Measurements from ENCODE around the gene PTPN4.

PTPN4 gene, protein sequence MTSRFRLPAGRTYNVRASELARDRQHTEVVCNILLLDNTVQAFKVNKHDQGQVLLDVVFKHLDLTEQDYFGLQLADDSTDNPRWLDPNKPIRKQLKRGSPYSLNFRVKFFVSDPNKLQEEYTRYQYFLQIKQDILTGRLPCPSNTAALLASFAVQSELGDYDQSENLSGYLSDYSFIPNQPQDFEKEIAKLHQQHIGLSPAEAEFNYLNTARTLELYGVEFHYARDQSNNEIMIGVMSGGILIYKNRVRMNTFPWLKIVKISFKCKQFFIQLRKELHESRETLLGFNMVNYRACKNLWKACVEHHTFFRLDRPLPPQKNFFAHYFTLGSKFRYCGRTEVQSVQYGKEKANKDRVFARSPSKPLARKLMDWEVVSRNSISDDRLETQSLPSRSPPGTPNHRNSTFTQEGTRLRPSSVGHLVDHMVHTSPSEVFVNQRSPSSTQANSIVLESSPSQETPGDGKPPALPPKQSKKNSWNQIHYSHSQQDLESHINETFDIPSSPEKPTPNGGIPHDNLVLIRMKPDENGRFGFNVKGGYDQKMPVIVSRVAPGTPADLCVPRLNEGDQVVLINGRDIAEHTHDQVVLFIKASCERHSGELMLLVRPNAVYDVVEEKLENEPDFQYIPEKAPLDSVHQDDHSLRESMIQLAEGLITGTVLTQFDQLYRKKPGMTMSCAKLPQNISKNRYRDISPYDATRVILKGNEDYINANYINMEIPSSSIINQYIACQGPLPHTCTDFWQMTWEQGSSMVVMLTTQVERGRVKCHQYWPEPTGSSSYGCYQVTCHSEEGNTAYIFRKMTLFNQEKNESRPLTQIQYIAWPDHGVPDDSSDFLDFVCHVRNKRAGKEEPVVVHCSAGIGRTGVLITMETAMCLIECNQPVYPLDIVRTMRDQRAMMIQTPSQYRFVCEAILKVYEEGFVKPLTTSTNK

DNA sequence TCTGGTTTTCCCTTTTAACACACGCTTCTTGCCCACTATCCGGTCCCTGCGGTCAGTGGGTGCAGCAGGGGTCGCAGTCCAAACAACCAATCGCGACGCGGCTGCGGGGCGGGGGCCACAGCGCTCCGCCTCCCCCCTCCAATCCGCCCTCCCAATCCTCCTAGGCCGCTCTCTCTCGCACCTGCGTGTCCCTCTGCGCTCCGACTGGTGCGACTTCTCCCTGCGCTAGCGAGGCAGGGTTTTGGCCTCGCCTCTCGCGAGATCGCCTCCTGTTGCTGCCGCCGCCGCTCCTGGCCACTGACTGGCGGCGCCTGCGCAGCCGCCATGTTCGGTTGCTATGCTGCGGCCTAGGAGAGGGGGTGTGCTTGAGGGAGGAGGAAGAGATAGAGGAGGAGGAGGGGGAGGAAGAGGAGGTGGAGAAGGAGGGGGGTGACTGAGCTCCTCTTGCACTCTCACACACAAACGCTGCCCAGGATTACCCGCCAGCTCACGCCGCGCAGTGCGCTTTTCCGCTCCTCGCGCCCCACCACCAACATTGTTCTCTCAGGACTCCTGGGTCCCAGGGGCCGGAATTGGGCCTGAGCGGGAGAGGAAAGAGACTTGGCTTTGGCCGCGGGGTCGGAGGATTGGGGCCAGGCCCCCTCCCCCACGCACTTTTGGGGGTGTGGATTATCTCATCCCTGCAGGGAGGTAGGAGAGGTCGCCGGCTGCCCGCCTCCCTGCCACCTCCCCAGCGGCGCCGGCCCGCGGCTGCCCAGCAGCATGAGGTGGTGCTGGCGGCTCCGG is at the start of gene PTPN4:
PTPN4 (plus strand) TSS at position 472 of the 786 bp plus-strand sequence. CDS start 49,932 bp downstream, outside the sequence.
- peak; percentile 99 for DNase-seq

DNA sequence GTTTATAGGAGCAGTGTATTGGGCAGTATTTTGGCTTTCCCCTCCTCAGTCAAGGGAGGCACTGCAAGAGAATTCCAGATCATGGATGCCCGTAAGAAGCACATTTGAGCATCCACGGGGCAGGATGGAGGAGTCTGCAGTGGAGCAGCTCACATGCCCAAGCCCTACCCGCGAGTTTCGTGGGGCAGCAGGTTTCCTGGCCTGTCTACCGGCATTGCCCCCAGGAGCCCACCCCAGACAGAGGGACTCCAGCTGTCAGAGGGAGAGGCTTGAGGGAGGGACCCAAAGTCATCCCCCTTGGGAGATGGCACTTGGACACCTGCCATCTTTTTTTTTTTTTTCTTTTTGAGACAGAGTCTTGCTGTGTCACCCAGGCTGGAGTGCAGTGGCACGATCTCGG is 49.4 kb upstream of the PTPN4 start:
- DNase-seq: no peak

DNA sequence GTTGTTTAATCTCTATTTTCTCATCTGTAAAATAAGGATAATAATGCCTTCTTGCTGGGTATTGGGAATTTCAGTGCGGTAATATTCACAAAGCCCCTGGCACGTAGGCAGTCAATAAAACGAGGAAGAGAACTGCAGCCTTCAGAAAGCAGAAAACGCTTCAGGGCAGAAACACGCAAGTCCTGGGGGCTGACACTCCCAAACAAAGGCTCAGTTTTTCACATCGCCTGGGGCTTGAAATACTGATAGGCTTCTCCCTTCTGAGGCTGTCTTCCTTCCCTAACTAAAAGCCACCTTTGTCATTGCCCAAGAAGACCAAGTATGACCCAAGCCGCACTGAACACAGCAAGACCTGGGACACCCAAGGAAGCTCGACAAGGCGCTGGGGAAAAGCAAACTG is 48.4 kb upstream of the PTPN4 start:
- no peak for DNase-seq

DNA sequence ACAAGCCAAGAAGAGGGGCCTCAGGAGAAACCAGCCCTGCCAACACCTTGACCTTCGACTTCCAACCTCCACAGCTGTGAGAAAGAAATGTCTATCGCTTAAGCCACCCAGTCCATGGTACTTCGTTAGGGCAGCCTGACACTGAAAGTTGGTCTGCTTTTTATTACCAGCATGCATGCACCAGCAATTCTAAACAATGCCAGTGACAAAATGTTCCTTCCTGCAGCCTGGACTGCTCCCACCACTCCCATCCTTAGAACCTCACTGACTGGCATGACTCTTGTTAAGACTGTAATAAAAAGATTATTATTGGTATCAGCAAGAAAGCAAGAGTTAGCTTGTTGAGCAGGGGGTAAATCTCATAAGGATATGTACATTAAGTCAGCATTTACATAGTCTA is 47.2 kb upstream of the PTPN4 start:
- DNase-seq: no peak

DNA sequence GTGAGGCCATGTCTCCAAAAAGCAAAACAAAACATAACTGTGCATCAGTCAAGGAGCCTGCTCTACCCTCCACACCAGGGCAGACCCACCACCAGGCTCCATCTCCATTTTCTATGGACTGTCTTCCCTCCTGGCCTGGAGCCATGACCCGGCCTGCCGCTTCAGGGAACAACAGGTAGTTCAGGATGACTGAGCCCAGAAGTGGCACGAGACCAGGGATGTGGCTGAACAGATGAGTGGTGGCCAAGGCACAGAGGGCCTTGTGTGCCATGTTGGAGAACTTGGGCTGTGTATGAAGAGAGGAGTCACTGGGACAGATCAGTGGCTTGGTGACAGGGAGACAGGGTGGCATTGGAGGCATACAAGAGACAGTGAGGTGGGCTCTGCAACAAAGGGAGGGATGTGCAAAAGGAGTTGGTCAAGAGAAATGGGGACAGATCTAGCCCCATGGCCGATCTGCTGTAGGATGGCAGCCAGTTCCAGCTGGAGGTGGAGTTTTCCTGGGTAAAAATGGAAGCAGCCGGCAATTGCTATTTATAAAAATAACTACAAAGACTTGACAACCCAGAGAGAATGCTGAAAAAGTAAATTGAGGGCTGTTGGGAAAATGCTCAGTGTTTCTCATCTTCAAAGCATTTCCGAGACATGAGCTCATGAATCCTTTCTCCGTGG is 45.8 kb upstream of the PTPN4 start:
- no peak for DNase-seq

DNA sequence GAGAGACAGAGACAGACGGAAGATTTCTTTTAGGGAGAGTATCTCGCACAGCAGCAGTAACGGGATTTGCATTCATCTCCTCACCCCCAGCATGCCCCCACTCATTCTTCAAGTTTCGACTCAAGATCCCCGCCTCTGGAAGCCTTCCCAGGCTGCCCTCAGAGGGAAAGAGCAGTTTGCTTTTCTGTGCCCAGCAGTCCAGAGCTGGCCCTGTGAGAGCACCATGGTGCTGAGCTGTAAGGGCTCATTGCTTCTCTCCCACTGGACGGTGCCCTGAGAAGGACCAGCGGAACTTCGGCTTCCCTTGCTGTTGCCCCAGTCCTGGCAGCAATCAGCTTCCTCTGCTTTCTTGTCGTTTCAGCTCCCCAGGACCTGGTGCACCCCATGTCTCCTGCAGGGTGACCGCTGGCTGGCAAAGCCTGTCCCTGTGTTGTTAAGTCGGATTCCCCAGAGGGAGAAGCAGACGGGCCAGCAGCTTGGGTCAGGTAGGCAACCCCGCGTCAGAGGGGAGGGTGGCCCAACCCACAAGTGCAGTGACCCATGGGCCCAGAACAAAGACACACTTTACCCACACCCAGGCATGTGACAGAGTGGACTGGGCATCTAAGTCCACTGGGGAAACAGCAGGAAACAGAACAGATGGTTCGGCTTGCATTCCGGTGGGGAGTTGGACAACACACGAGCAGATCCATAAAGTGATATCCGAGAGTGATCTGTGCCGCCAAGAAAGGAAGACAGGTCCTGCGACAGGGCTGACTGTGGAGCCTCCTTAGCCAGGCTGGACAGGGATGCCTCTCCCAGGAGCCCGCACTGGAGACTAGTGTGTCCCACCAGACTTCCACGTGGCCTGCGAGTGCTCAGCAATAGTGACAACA is 44.1 kb upstream of the PTPN4 start:
- no peak for DNase-seq

DNA sequence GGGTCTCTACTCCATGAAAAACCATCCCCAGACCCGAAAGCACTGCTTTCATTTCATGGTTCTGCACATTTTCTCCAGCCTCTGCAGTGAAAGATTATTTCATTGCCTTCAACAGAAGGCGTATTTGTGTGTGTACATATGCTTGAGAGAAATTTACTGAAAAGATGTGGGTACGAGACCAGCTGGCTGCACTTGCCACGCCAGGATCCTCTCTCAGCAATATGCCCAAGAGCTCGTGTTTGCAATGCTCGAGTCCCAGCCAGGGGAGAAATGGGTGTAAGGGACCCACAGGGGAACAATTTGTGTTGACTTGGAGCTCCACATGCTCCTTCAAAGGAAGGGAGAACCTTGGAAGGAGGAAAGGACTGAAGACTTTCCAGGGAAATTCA is 43.4 kb upstream of the PTPN4 start:
- no peak for DNase-seq

DNA sequence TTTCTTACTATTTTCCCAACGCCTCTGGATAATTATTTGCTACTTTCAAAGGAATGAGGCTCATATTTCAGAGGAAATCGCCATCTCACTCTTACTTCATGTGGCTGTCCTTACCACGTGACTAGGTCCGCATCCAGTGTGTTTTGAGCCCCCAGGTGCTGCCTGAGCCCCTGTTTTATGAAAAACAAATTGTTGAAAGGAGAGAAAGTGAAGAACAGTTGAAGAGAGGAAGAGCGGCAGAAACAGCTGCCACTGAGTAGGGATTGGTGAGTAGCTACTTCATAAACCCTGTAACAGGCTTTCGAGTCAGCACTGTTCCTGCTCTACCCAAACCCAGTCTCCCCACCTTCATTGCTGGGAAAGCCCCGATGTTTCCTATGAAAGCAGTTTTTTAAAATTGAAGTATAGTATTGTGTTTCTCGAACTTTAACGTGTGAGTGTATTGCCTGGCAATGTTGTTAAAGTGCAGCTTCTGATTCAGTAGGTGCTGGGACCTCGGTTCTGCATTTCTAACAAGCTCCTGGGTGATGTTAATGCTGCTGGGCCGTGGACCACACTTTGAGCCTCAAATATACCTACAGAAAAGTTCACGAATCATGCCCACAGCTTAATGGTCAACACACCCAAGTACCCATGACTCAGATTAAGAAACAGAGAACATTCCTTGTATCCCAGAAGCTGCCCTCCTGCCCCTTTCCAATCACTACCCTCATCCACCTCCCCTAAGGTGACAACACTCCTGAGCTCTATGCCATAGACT is 41.0 kb upstream of the PTPN4 start:
- DNase-seq: no peak

DNA sequence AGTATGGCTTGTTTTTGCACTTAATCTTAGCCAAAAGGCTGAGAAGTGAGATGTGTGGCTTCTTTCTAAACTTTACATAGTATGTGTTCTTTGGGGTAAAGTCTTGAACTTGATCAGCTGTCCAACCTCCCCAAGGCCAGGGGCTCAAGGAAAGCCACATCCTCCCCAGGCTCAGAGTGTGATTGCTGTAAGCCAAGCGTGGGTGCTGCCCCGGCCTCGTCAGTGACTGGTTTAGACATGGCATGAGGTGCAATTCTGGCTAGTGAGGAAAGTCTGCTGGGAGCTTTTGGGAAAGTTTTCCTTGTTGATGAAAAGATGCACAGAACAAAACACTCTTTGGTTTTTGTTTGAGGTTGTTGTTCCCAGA is 40.5 kb upstream of the PTPN4 start:
- no peak for DNase-seq

DNA sequence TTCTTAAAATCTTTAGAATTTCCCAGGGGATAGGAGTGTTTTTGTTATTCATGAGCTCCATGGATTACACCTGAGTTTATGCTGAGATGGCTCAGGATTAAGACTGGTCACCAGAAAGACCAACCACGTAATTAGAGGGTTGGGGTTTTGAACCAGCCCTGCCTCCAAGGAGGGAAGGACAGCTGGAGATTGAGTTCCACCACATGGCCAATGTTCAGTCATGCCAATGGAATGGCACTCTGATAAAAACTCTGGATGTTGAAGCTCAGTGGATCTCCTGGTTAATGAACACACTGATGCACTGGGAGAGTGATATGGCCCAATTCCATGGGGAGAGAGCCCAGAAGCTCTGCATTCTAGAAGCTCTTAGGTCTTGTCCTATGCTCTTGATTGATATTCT is 38.7 kb upstream of the PTPN4 start:
- no peak for DNase-seq

DNA sequence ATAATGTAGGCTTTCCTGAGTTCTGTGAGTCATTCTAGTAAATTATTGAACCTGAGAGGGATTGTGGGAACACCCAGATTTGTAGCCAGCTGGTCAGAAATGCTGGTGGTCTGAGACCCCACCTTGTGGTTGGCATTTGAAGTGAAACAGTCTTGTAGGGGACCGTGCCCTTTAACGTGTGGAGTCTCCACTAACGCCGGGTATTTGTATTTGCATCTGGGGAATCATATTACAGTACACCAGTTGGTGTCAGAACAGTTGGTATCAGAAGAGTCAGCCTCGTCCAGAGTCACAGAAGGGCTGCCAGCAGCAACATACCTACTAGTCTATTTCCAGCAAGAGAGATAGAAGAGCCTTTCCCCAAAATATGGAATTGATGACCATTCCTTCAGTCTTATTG is 38.3 kb upstream of the PTPN4 start:
- no peak for DNase-seq

DNA sequence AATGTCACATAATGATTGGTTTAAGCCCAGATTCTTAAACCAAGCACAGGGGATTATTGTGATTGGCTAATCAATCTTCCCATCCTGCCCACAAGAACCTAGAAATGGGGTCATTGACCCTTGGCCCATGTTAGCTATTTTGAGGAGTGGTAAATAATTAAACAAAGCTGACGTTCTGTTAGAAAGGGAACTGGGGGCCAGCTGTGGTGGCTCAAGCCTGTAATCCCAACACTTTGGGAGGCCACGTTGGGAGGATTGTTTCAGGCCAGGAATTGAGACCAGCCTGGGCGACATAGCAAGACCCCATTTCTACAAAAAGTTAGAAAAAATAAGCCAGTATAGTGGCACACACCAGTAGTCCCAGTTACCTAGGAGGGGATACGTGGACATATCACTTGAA is 37.8 kb upstream of the PTPN4 start:
- no peak for DNase-seq

DNA sequence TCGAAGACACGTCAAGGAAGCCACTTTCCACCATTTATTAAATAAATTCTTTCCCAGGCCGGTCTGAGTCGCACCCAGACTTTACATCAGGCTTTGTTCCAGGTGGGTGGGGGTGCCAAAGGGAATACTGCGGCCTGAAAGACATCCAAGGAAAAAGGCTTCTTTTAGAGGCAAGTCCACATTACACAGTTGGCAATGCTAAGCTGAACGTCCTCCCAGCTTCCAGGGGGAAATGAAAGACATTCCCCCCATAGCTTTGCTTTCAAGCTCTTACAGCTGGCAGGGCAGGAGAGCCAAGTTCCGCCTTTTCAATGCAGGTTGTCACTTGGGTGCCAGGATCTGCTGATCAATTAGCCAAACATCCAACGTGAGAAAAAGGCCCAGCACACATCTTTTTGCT is 36.5 kb upstream of the PTPN4 start:
- DNase-seq: no peak

DNA sequence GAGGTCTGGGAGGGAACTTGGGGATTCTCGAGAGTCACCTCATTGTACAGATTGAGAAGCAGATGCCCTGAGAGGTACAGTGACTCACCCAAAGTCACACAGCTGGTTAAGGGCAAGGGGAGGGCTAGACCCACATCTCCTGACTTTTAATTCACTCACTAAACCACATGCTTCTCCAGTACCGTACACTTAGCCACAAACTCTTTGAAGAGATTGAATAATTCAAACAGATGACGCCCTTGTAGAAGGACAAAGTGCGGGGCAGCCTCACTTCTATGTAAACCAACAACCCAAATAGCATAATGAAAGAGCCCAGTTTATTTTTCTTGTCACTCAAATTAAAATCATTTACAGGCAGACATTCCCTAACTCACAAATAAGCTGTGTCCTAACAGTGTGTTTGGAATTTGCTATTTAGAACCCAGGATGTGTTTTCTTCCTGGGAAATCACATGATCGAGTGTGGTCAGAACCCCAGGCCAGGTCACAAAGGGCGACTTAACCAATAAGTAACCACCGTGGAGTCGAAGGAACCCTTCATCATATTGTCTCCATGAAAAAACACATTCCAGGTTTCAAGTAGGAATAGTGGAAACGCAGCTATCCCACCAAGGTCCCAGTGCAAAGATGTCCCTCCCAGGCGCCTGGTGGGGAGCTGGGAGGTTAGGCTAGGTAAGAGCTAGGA is 35.8 kb upstream of the PTPN4 start:
- DNase-seq: peak; percentile 13

DNA sequence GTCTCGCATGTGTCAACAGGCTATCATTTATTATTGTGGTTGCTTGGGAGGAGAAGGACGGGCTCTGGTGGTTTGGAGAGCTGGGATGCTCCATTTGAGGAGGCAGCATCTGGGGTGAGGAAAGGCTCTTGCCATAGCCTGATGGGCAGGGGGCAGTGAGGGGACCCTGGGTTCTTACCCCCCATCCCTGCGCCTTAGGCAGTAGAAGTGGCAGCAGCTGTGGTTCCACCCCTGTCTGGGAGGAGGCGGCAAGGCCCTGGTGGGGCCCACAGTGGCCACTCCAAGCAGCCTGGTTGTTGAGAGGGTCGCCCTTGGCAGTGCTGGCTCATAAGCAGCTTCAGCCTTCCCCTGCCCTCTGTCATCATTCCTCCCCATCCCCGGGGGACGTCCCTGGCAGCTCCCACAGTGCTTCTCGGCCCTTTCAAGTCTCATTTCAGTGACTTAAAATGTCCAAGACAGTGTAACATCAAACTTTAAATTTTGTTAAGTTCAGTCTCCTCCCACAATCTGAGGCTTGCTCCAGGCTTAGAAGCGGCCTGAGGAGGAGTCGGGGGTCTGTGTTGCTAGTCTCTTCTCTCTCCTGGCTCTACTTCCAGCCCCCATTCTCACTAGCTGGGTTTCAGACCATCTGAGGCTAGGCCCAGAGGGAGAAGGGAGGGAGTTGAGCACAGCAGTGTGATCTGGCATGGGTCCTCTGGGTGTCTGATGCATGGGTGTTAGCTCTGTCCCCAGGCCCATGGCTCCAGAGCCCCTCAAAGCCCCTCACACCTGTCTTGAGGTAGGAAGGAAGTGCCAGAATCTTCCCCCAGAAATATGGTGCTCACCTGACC is 34.9 kb upstream of the PTPN4 start:
- no peak for DNase-seq

DNA sequence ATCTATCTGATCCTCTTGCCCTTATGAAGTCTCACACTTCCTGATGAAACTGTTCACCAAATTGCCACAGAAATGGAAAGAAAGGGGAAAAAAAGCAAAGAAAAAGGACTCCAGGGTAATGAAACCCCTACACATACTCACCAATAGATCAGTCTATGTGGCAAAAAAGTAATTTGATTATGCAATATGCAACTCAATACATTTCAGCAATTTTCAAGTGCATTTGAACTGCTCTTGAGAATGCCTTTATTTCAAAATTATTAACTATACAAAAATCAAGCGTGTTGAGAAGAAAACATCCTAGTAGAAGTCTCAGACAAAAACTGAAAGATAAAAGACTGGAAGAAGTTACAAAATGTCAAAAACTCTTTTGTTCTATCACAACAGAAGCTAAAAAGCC is 32.2 kb upstream of the PTPN4 start:
- no peak for DNase-seq

DNA sequence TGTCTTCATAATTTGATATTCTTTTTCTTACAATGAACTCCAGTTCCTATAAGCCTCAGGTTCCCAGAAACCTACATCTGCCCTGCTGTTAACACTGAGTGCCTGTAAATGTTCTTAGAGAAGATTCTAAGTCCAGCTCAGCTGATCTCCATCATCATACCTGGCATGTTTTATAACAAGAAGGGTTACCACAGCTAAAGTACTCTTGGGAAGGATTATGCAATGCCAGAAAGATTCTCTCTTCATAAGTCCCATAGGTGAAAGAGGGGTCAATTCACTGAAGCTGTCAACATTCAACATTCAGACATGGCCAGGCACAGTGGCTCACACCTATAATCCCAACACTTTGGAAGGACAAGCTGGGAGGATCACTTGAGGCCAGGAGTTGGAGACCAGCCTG is 31.3 kb upstream of the PTPN4 start:
- no peak for DNase-seq

DNA sequence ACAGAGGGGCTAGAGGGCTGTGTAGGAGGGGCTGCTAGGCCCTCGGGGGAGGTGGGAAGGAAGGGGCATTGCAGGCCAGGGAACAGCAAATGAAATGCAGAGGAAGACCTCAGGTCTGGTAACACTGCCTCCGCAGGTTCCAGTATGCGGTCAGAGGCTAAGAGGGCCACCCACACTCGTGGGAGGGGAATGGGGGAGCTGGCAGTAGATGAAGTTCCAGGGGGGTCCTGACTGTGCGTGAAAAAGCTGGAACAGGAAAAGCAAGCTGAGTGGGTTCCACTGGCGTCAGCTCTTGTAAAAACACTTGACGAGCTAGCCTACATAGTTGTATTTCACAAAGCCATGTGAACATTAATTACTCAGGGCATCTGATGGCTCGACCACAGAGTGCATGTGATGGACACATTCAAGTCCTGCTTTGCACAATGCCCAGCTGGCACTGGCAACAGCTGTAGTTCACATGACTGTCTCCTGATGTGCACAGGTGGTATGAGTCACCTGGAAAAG is 29.0 kb upstream of the PTPN4 start:
- no peak for DNase-seq

DNA sequence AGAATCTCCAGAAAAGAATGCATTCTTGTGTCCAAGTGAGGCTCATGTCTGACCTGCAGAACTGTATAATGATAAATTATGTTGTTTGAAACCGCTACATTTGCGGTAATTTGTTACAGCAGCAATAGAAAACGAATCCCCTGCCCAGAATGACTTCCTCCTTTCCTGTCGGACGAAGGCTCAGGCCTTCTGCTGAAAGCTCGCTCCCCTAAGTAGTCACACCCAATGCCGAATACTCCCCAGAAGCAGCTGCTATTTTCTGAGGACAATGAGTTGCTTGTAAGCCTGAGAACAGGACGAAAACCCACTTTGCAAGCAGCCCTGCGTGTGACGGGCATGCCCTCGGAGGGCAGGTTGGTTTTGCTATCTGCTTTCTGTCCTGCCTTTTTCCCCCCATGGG is 27.7 kb upstream of the PTPN4 start:
- no peak for DNase-seq
